Stimulated activated CD8-positive, alpha-beta memory T cell treated with anti-CD3 and anti-CD28 coated beads, Interleukin-15, amount 100 ng/mL, for 1 hour (primary cell): ENCODE measurements around the gene WNT9B.
A peak's percentile ranks its signal among the peaks of the same experiment; 100 is the strongest.
"Not testable (repeated sequence)": the region's sequence is repeated elsewhere in the genome, so short reads cannot be mapped to it uniquely, and the experiment has no call there.

ENCODE experiments used
- DNase-seq: peaks from one replicate; pipeline ENCODE4 v3.0.0-alpha.2; 2020; ENCODE audit warnings: low read depth

The WNT9B gene

DNA sequence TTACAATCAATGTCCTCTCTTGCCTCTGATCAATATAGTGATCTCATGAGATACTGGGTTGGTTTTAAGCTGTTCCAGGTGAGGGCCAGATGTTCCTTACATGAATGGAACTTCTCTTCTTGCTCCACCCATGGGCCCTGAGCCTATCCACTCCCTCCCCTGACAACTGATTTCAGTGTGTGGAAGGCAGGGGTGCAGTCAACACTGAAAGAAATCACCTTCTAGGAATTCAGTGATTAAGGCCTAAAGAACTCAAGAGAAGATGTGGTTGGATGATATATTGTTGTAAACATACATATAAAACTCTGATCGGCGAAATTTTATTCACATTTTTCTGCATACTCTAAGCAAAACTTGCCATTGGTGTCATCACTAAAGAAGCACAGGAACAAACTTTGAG is 64.8 kb downstream of the WNT9B start:
- no peak for DNase-seq

- DNase-seq, result no peak
Observed at GRCh38 chr17:46916623-46917022, 65.2 kb downstream of the WNT9B start.

GRCh38 chr17:46917041-46917440 is 65.7 kb downstream of the WNT9B start:
- no peak for DNase-seq

DNA sequence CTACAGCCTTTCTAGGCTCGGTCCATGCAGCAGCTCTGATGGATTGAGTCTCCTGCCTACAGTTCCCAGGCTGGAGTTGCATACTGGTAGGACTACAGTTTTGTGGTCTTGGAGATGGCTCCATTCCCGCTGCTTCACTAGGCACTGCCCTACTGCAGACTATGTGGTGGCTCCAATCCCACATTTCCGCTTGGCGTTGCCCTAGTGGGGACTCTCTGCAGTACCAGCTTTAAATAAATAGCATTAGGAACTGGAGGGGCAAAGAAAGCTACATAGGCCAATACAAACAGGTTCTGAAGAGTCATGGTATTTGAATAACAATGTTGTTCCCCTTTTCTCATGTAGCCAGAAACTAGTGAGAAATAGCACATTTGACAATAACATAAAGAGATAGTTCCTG is 66.1 kb downstream of the WNT9B start:
- DNase-seq, result no peak

GRCh38 chr17:46921962-46922361 is 70.6 kb downstream of the WNT9B start:
- DNase-seq, result not testable (repeated sequence)

- DNase-seq, result no peak
Observed at GRCh38 chr17:46922487-46922803, 71.1 kb downstream of the WNT9B start.

DNA sequence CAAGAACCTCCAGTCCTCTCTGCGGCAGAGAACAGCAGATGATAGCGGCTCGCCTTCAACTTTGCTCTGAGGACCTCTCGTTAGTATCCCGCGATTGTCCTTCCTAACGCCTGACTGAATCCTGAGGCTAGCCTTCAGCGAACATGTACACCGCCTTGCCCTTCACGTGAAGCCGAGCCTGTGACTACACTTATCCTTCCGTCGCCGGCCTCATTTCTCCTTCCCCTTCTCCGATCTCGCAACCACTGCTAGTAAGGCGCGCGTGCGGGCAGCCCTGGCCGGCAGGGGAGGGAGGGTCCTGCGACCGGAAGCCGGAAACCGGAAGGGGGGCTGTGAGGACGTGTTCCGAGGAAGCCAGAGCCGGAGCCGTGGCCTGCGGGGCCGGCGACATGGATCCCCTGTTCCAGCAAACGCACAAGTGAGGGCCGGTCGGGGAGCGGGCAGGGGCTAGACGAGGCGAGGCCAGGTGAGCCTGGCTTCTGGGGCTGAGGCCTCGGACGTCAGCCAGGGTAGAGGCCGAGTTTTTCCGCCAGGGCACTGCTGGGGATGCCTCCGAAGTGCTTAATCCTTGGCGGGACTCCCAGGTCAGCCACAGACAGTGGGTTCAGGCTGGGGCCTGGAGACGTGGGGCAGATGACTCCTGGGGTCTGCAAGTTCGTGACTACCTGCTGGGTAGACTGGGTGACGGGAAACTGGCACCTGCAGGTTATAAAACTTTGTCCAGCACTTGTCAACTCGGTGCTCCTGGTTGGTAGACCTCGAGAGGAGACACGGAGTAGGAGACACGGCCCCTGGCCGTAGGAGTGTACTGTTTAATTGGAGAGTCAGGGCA is 71.6 kb downstream of the WNT9B start, which contains the start of gene GOSR2:
GOSR2 (plus strand) TSS at position 357 of the 832 bp plus-strand sequence; CDS start at position 390, 33 bp downstream.
- peak; percentile 83 for DNase-seq

DNA sequence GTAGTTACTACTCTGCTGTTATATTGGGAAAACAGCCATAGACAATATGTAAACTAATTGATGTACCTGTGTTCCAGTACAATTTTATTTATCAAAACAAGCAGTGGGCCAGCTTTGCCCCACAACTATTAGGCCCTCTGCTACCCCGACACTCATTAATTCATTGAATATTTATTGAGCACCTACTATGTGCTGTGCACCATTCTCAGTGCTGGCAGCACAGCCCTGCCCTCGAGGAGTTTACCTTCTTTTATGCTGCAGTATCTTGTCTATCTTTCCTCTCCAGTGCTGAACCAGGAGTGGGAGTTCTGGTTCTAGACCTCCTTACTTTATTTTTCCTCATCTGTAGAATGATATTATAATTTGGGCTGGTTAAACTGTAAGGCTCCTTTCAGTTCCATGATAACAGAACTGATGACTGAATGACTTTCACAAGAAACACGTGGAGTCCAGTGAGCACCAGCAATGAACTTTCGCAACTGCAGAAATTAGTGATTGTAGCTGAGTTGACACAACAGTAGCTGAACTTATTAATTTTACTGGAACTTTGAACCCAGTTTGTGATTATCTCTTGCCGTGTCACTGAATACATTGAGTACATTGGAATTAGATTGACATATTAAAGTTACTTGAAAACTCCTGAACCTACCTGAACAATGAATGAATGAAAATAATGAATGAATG is 73.9 kb downstream of the WNT9B start:
- no peak for DNase-seq

DNA sequence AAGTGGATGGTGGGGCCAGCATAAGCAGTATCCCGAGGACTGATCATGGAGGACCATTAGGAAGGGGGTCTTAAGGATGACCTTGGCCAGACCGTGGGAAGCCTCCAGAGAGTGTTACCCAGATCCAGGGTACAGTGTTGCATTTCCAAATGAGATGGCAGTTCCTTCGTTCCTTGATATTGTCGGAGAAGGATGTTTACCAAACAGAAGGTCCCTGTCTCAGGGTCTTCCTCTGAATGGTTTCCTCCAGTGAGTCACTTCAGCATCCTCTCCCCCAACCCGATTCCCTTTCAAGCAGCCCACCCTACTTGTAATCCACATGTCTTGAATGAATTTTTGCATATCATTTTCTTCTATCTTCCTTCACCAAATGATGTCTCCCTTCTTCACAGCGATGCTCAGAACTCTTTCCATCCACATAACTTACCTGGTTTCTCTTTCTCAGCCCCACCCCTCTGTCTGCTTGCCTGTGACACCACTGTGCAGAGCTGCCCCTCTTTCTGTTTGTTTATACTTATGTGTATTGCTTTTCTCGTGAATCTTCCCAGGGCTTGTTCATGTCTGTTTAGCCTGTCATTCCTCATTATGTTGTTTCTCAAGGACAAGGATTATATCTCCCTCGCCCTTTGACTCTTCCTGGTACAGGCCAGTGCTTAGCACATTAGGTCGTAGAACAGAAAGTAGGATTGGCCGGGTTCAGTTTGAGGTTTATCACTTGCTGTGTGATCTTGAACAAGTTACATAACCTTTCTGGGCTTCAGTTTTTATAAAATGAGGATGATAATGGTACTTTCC is 77.3 kb downstream of the WNT9B start:
- no peak for DNase-seq

- no peak for DNase-seq
Observed at GRCh38 chr17:46929413-46929812, 78.0 kb downstream of the WNT9B start.

DNA sequence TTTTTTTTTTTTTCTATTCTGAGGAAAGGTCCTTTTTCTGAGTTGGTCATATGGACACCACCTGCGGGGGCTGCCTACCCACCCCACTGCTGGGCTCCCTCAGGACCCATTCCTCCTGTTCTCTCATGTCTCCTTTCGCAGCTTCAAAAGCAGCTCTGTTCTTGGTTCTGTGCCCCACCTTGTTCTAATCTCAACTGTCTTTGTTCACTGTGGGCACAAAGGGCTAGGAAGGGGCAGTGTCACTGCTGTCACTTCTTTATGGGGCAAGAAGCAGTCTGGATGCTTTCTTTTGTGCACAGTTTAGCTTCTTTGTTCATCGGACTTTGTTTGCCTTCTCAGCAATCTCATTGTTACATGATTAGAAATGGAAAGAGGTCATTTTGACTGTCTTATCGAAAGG is 78.7 kb downstream of the WNT9B start:
- DNase-seq, result no peak

GRCh38 chr17:46931596-46931995 is 80.2 kb downstream of the WNT9B start:
- DNase-seq, result no peak

DNA sequence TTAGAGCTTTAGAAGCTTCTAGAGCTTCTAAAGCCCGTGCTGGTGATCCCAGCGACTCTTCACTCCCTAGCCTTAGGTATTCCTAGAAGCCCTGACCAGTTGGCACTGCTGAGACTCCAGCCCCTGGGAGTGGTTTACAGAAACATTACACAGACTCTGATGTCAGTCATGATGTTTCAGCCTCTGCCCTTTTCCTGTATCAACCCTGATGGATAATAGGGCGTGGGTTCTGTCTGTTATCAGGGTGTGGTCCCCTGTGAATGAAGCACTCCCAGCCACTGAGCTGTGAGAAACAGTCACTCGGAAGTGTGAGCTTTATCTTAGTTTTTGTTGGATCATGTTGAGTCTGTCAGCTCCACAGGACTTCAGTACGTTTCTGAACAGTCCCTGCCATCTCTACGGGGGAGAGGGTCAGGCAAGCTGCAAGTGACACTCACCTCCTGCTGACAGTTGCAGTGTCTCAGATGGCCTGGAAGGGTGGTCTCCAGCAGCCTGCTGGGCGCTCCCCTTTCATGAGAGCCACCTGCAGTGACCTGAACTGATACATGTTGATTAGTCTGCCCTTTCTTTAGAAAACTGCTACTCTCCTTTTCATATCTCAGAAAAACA is 84.4 kb downstream of the WNT9B start:
- DNase-seq, result no peak
